DOHH2 (cell line): ENCODE data around the gene NUP93.

Source experiments
- EZH2phosphoT487 ChIP-seq: fragments of 200-600 bp; sonication (generic); IDR thresholded peaks from 2 replicates; pipeline ENCODE4 v1.6.1; 2017; ENCODE audit warnings: borderline replicate concordance, mild to moderate bottlenecking, antibody characterized with exemption, low read length, moderate library complexity, mixed read lengths
- TF ChIP-seq, protein P1 (sequence below): fragments of 200-600 bp; sonication (generic); IDR thresholded peaks from one replicate; pipeline ENCODE4 v1.5.1; 2014; ENCODE audit warnings: antibody characterized with exemption, mild to moderate bottlenecking, low read depth, low read length; ENCODE audit not compliant: poor library complexity, severe bottlenecking

DNA sequence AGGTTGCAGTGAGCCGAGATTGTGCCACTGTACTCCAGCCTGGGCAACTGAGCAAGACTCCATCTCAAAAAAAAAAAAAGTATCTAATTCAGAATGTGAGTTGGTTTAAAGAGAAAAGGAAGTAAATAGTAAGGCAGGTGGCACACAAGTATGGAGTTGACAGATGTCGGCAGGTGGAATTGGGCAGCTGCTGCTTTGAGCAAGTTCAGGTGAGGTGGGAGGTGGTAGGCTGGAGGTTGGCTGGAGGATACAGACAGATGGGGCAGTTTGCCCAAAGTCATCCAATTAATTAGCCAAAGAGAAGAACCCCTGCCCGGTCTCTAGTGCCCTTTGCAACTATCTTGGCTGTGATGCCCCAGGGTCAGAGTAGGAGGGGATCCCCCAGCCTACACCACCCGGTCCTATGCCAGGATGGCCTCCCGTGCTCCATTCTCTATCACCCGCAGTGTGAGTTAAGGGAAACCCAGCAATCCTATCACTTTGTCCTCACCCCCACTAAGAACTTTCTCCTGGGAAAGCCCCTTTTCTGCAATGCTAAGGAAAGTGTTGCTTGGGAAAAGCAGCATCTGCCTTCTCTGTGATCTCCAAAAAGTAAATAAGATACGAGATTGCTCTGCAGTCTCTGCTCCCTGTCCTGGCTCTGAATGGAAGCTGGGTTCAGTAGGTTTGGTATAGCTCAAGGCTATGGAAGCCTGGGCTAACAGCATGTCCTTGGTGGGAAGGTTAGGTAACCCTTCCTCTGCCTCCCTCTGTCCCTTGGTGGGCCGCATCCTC, 167.3 kb downstream of the NUP93 start:
- TF ChIP-seq, protein P1, sequence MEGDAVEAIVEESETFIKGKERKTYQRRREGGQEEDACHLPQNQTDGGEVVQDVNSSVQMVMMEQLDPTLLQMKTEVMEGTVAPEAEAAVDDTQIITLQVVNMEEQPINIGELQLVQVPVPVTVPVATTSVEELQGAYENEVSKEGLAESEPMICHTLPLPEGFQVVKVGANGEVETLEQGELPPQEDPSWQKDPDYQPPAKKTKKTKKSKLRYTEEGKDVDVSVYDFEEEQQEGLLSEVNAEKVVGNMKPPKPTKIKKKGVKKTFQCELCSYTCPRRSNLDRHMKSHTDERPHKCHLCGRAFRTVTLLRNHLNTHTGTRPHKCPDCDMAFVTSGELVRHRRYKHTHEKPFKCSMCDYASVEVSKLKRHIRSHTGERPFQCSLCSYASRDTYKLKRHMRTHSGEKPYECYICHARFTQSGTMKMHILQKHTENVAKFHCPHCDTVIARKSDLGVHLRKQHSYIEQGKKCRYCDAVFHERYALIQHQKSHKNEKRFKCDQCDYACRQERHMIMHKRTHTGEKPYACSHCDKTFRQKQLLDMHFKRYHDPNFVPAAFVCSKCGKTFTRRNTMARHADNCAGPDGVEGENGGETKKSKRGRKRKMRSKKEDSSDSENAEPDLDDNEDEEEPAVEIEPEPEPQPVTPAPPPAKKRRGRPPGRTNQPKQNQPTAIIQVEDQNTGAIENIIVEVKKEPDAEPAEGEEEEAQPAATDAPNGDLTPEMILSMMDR: no peak
- no peak for TF ChIP-seq EZH2phosphoT487
